Adrenal gland (tissue), 12 donors: Measurements from ENCODE around the gene LHFPL2. TPM values are rescaled to one million over a fixed set of nuclear protein-coding genes. Genes with fewer than 3 reads are reported as not detected.
"Not testable (repeated sequence)": the region's sequence is repeated elsewhere in the genome, so short reads cannot be mapped to it uniquely, and the experiment has no call there.

ENCODE experiments used
- DNase-seq, 7 donors: peaks; one replicate each; pipeline ENCODE4 v3.0.0-alpha.2; 2019 to 2020
- H3K27ac ChIP-seq, 5 donors: fragments of 200-600 bp; sonication (generic) in 4 of 5; 1 replicate in 3 of 5; 2 replicates in 2 of 5; pipeline versions ENCODE4 v1.5.1 to v1.8.0; 2016 to 2020; ENCODE audit warnings: mild to moderate bottlenecking in 1 of 5
- H3K27me3 ChIP-seq: fragments of 200-600 bp; 2 replicates; pipeline ENCODE4 v1.8.0; 2021
- H3K36me3 ChIP-seq, 2 donors: fragments of 200-600 bp; replicated peaks in 1 of 2; 1 replicate in 1 of 2; 2 replicates in 1 of 2; pipeline versions ENCODE4 v1.5.1 to v1.8.0; 2018 to 2022
- H3K4me1 ChIP-seq, 2 donors: fragments of 200-600 bp; replicated peaks in 1 of 2; 1 replicate in 1 of 2; 2 replicates in 1 of 2; pipeline versions ENCODE4 v1.5.1 to v1.8.0; 2018 to 2021
- H3K4me3 ChIP-seq, 4 donors: fragments of 200-600 bp; sonication (generic) in 3 of 4; one replicate each; pipeline ENCODE4 v1.5.1; 2016 to 2018
- H3K9me3 ChIP-seq, 3 donors: fragments of 200-600 bp; sonication (generic) in 1 of 3; replicated peaks in 1 of 3; 1 replicate in 2 of 3; 2 replicates in 1 of 3; pipeline versions ENCODE4 v1.5.1 to v1.8.0; 2016 to 2021
- POLR2A ChIP-seq, 2 donors: fragments of 450-650 bp; IDR thresholded peaks; one replicate each; pipeline ENCODE4 v1.6.1; 2017; ENCODE audit warnings: antibody characterized with exemption in 2 of 2, mild to moderate bottlenecking in 2 of 2, moderate library complexity in 1 of 2
- WGBS, 4 donors: extraction: QIAGEN DNeasy Blood & Tissue Kit in 2 of 4; methylation state at CpG; one replicate each; pipeline versions ENCODE4 v1.1.5 to v1.1.7; 2013 to 2017; 5-methylcytosine and 5-hydroxymethylcytosine counted together
- intact Hi-C, 2 donors: fragments of 100-400 bp; cut with DNase I; formaldehyde crosslinking; loops; one replicate each; pipeline versions ENCODE4 v1.14.1 to v1.15.0; 2022 to 2023
- polyA plus RNA-seq, 3 donors: library from polyadenylated mRNA; stranded (reverse); fragments of 200-250 nt in 2 of 3; fragments of 350-450 nt in 1 of 3; fragmentation: Illumina TruSeq in 1 of 3; extraction: RNeasy Lipid Tissue Mini Kit (QIAGEN cat#74804) in 1 of 3; gene quantifications; one replicate each; pipeline ENCODE4 v1.2.3, GENCODE V29; 2013 to 2014
- total RNA-seq, 9 donors: library from RNA; depleted of rRNA in 4 of 9; stranded (reverse); fragments of >200 nt in 4 of 9; fragments of 120-200 nt in 1 of 9; fragmentation: NEBNext Ultra II Directional in 1 of 9; extraction: Animal tissue kit (Norgen Biotek cat#: 25700) in 1 of 9; gene quantifications; one replicate each; pipeline versions ENCODE4 v1.1.0 to v1.2.4, GENCODE V29; 2013 to 2023
- TF ChIP-seq, protein P1 (sequence below), 6 experiments: fragments of 450-650 bp in 4 of 6; fragments of 200-600 bp in 2 of 6; sonication (generic) in 1 of 6; IDR thresholded peaks; 1 replicate in 5 of 6; 2 replicates in 1 of 6; pipeline versions ENCODE4 v1.5.1 to v1.8.0; 2016 to 2021; ENCODE audit warnings: antibody characterized with exemption in 6 of 6, mild to moderate bottlenecking in 2 of 6, moderate library complexity in 1 of 6
- donor health status: healthy with polysubstance abuse.
- donor health status: Bipolar disorder and iron deficiency.
- donor health status: DM: yes; HTN: yes; CAD: no.
- donor health status: DM: no; HTN: no; CAD: no.
- donor health status: DM: no; HTN: no; CAD: no.
- donor health status: DM: yes; HTN: yes; CAD: no.

Gene LHFPL2
- total and polyA plus RNA-seq, 12 donors, result 8.0 to 68.4 (median 44.9) TPM

DNA sequence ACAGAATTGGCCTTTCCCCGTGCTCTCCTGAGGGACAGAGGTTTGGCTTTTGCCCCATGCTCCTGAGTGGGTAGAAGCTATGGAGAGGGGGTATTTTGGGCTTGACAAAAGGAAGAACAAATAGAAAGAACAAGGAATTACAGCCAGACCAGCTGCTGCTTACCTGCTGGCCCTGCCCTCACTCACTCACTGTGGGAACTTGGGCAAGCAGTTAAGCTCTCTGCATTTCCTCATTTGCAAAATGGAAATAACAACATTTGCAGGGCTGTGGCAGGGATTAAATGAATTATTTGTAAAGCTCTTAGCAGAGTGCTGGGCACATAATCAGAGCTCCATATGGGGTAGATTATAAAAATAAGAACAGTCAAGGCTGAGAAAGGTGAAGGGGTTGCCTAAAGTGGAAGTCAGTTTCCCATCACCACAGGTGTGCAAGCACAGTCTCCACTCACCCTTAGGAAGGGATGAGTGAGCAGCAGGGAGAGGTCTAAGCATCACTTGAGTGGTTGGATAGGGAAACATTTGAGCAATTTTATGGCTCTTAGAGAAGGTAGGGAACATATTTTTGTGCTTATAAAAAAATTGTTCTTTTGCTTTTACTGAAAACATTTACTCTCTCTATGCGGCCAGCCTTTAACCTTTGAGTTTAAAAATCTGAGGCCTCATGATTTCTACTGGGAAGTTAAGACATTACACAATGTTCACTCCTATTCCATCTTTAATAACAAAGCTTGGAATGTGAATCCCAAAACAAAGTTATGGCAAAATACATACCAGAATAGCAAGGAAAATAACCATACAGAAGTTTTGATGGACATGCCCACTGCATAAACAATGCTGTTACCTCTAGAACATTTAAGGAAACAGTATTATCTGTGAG lies 42.8 kb upstream of the LHFPL2 start:
- Histone ChIP-seq H3K36me3 (no peaks in the 10 kb centered on the region), H3K27me3 (no peaks in the 10 kb centered on the region), H3K9me3 (peaks cover 0 to 4% (median 0%) of the 10 kb centered on the region in 3 donors), H3K4me3 (no peak overlapping the region), H3K4me1 (no peaks in the 10 kb centered on the region), H3K27ac (no peak overlapping the region)
- TF ChIP-seq, protein P1, sequence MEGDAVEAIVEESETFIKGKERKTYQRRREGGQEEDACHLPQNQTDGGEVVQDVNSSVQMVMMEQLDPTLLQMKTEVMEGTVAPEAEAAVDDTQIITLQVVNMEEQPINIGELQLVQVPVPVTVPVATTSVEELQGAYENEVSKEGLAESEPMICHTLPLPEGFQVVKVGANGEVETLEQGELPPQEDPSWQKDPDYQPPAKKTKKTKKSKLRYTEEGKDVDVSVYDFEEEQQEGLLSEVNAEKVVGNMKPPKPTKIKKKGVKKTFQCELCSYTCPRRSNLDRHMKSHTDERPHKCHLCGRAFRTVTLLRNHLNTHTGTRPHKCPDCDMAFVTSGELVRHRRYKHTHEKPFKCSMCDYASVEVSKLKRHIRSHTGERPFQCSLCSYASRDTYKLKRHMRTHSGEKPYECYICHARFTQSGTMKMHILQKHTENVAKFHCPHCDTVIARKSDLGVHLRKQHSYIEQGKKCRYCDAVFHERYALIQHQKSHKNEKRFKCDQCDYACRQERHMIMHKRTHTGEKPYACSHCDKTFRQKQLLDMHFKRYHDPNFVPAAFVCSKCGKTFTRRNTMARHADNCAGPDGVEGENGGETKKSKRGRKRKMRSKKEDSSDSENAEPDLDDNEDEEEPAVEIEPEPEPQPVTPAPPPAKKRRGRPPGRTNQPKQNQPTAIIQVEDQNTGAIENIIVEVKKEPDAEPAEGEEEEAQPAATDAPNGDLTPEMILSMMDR (IDR thresholded peaks at IDR 0.05), result no peak
- TF ChIP-seq POLR2A (IDR thresholded peaks at IDR 0.05), result no peak
- DNase-seq, result no peak
- 68 to 85% (median 80%) methylated on average over 2 of the region's 2 CpGs for WGBS, 4 donors
- intact Hi-C loops, result no loop called here

DNA sequence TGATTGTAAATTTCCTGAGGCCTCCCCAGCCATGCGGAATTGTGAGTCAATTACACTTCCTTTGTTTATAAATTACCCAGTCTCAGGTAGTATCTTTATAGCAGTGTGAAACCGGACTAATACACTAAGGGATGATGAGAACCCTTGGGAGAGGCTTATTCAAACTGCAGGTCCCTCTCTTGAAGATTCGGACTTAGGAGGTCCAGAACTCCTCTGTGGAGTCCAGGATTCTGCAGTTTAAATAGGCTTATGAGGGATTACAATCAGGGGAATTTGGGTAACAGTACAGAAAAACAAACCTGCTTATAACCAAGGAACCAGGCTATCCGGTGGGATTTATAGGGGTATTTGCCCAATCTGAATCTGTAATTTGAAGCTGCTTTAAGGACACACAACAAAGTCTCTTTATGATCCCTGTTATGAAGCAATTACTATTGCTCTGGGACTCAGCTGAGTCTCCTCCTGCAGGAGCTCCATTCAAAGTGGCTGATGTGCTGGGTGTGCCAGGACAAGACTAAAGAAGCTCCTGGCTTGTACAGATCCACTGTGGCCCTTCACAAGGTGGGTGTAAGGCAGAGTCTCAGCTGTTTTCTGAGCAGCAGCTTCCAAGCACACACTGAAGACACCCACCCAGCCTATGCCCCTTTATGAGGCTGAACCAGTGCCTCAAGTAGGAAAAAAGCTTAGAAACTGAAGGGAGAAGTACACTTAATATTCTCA lies 41.8 kb upstream of the LHFPL2 start:
- 72 to 87% (median 77%) methylated on average over 4 of the region's 4 CpGs for WGBS, 4 donors
- intact Hi-C loops, result no loop called here
- no peaks in the 10 kb centered on the region for H3K36me3 ChIP-seq
- no peak overlapping the region for H3K4me3 ChIP-seq
- H3K4me1 ChIP-seq, result no peaks in the 10 kb centered on the region
- peaks cover 0 to 4% (median 0%) of the 10 kb centered on the region in 3 donors for H3K9me3 ChIP-seq
- no peaks in the 10 kb centered on the region for H3K27me3 ChIP-seq
- no peak overlapping the region for H3K27ac ChIP-seq
- no peak for DNase-seq
- TF ChIP-seq POLR2A (IDR thresholded peaks at IDR 0.05), result no peak
- TF ChIP-seq, protein P1 (IDR thresholded peaks at IDR 0.05), result no peak

DNA sequence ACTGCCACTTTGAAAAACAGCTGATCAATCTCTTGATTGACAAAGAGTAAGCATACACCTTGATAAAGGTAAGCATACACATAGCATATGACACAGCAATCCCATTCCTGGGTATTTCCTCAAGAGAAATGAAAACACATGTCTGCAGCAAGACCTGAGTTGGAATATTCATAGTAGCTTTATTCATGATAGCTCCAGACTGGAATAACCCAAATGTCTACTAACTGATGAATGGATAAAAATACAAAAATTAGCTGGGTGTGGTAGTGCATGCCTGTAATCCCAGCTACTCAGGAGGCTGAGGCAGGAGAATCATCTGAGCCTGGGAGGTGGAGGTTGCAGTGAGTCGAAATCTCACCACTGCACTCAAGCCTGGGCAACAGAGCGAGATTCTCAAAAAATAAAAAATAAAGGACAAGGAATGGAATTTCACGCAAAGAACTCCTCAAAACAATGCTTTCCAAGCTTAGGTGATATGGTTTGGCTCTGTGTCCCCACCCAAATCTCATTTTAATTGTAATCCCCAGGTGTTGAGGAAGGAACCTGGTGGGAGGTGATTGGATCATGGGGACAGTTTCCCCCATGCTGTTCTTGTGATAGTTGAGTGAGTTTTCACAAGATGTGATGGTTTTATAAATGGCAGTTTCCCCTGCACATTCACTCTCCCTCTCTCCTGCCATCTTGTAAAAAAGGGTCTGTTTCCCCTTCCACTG lies 41.1 kb upstream of the LHFPL2 start:
- Histone ChIP-seq H3K4me3 (no peak overlapping the region), H3K4me1 (no peaks in the 10 kb centered on the region), H3K27me3 (no peaks in the 10 kb centered on the region), H3K9me3 (peaks cover 0 to 4% (median 0%) of the 10 kb centered on the region in 3 donors), H3K36me3 (no peaks in the 10 kb centered on the region), H3K27ac (no peak overlapping the region)
- 93 to 97% (median 95%) methylated on average over 3 of the region's 3 CpGs for WGBS, 4 donors
- TF ChIP-seq POLR2A (IDR thresholded peaks at IDR 0.05), result no peak
- TF ChIP-seq, protein P1 (IDR thresholded peaks at IDR 0.05), result no peak
- intact Hi-C loops, result no loop called here
- DNase-seq, result no peak

DNA sequence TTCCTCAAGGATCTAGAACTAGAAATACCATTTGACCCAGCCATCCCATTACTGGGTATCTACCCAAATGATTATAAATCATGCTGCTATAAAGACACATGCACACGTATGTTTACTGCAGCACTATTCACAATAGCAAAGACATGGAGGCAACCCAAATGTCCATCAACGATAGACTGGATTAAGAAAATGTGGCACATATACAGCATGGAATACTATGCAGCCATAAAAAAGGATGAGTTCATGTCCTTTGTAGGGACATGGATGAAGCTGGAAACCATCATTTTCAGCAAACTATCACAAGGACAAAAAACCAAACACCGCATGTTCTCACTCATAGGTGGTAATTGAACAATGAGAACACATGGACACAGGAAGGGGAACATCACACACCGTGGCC lies 38.9 kb upstream of the LHFPL2 start:
- H3K27me3 ChIP-seq, DNase-seq, H3K36me3 ChIP-seq, H3K4me3 ChIP-seq, intact Hi-C loops, H3K27ac ChIP-seq, H3K4me1 ChIP-seq, H3K9me3 ChIP-seq: not testable (repeated sequence)
- 66 to 93% (median 83%) methylated on average over 4 of the region's 4 CpGs for WGBS, 4 donors

DNA sequence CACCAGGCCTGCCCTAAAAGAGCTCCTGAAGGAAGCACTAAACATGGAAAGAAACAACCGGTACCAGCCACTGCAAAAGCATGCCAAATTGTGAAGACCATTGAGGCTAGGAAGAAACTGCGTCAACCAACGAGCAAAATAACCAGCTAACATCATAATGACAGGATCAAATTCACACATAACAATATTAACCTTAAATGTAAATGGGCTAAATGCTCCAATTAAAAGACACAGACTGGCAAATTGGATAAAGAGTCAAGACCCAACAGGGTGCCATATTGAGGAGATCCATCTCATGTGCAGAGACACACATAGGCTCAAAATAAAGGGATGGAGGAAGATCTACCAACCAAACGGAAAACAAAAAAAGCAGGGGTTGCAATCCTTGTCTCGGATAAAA lies 35.3 kb upstream of the LHFPL2 start:
- intact Hi-C loops, DNase-seq, H3K4me1 ChIP-seq, H3K4me3 ChIP-seq, H3K27ac ChIP-seq, H3K27me3 ChIP-seq, H3K36me3 ChIP-seq, H3K9me3 ChIP-seq: not testable (repeated sequence)
- 86 to 93% (median 90%) methylated on average over 5 of the region's 5 CpGs for WGBS, 4 donors
